Stimulated activated CD8-positive, alpha-beta memory T cell treated with anti-CD3 and anti-CD28 coated beads, Interleukin-4, amount 100 ng/mL, for 1 hour (primary cell): Measurements from ENCODE around the gene CRAT.

ENCODE experiments used
- DNase-seq, 2 donors: peaks; one replicate each; pipeline ENCODE4 v3.0.0-alpha.2; 2020; ENCODE audit warnings: low read depth in 2 of 2, low spot score in 1 of 2

Gene CRAT

DNA sequence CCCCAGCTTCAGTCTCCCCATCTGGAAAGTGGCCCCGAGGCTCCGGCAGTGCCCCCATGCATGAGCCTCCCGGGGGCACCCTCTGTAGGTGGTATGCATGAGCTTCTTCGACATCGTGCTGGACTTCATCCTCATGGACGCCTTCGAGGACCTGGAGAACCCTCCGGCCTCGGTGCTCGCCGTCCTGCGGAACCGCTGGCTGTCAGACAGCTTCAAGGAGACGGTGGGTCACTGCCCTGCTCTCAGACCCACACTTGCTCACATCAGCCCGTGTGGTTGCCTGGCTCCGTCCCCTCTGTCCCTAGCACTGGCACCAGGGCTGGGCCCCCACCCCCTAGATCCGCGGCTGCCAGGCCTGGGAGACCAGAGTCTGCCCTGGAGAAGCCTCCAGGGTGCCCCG, 42.5 kb downstream of the CRAT start:
- DNase-seq = no peak

DNA sequence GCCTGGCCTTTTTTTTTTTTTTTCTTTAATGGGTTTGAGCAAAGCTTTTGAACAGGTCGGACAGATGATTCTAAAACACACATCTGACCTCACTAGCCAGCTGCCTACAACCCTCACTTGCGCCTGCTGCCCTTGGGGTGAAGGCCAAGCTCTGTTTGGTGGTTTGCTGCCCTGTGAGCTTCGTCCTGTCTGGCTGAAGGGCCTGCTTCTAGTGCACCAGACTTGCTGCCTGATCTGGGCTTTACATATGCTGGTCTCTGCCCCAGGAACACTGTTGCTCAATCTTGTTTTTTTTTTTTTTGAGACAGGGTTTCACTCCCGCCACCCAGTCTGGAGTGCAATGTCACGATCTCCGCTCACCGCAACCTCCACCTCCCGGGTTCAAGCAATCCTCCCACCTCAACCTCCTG, 46.1 kb downstream of the CRAT start:
- no peak for DNase-seq

DNA sequence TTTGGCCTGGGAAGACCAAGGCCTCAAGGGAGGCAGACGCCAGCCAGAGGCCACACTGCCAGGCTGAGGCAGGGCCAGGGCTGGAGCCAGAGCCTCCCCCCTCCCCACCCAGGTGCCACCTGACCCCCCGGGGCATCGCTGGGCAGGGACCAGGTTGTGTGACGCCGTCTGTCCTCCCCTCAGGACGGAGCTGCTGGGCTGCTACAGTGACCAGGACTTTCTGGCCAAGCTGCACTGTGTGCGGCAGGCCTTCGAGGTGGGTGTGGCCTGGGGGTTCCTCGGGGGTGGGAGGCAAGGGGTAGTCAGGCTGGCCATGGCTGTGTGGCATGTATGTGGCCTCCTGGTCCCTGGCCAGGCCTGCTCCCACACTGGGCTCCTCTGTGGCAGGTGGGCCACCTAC, 47.5 kb downstream of the CRAT start:
- DNase-seq = no peak

DNA sequence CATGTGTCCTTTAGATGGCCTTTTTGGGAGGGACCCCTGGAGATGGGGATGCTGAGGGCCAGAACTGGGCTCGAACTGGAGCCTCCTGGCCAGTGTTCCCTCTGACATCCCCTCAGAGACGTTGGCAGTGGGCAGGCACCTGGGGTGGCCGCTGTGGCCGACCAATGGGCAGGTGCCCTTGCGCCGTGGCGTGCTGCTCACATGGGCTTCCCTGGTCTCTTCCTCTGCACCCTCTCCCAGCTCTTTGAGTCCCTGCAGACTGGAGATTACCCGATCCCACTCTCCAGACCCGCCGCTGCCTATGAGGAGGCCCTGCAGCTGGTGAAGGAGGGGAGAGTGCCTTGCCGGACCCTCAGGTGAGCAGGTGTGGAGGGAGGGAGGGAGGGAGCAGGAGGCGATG, 49.6 kb downstream of the CRAT start:
- DNase-seq = no peak

DNA sequence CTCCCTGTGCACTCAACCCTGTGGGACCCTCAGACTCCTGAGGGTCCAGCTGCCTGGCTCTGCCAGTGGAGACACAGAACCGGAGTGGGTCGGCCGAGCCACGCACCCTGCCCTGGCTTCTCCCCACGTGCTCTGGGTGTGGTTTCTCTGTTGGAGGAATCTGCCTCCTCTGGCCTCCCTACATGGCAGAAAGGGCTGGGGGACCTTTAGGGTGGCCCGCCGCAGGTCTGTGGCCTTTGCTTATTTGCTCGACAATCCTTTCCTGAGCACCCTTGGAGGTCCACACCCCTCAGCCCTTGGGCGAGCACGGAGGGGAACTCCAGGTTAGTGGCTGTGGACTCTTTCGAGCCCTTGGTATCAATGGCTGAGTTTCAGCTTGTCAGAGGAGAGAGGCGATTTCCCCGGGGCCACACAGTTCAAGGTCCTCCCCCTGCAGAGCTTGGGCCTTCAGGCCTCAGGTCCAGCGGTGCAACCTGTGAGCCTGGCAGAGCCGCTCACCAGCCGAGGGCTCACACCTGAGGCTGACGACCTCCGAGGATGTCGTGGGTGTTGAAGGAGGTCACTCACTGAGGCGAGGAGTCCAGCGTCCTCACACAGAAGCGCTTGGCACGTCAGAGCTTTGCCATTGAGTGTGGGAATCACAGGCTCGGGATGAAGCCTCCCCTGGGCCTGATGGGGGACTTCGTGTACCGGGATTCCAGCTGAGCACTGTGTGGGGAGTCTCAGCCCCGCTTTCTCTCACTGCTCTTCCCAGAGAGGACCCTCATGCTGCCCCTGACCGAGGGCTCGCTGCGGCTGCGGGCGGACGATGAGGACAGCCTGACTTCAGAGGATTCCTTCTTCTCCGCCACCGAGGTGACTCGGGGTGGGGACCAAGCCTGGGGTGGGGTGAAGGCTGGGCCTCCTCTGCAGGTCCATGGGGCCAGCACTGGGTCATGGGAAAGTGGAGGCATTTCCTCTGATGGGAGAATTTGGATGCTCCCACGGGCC, 50.5 kb downstream of the CRAT start:
- DNase-seq = no peak

DNA sequence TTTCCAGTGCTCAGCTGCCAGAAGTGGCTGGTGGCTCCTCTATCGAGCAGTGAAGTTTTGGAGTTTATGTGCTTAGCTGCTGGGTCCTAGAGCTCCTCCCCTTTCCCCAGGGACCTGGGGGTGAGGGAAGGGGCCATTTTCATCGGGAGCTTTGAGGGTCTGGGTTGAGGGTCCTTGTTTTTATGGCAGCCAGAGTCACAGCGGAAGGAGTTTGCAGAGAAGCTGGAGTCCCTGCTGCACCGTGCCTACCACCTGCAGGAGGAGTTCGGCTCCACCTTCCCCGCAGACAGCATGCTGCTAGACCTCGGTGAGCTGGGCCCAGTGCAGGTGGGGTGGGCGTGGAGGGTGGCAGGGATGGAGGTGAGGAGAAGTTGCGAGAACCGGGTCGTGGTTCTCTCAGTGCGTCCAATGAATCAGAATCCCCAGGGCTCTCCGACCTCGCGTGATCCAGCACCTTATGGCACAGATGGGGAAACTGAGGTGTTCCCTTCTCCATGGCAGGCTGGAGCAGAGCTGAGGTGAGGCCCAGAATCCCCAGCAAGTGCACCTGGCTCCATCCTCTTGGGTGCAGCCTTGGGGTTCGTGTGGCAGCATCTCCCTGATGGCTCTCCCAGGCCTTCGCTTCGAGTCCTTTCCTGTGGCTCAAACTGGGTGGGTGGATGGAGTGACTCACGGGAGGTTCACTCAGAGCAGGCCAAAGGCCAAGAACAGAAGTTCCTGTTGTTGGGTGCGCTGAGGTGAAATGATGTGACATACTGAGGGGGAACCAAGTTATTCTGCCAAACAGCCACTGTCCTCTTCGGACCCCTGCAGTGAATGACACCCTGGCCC, 51.4 kb downstream of the CRAT start:
- no peak for DNase-seq

DNA sequence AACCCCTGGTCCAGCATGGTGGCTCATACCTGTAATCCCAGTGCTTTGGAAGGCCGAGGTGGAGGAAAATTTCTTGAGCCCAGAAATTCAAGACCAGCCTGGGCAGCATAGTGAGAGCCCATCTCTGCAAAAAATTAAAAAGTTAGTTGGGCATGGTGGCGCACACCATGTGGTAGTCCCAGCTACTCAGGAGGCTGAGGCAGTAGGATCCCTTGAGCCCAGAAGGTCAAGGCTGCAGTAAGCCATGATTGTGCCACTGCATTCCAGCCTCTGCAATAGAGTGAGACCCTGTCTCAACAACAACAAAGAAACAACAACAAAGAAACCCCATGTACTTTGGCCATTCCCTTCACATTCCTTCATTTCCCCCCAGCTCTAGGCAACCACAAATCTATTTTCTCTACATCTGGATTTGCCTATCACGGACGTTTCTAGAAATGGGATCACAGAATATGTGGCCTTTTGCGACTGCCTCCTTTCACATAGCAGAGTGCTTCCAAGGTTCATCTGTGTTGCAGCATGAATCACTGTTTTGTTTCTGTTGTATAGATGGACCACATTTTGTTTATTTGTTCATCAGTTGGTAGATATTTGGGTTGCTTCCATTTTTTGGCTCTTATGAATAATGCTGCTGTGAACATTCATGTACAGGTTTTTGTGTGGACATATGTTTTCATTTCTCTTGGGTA, 56.3 kb downstream of the CRAT start:
- no peak for DNase-seq

DNA sequence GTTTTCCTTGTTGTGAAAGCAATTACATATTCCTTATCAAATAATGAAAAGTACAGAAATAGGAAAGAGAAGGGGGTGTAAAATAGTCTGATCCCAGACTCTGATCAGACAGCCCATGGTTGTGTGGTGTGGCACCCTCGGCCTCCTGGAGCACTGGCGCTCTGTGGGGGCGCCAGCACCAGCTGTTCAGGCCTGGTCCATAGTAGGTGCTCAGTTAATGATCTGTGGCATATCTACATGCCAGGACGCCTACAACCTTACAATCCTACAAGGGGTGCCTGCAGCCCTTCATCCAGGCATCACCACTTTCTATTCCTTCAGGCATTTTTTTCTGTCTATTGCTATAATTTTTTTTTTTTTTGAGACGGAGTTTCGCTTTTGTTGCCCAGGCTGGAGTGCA, 57.6 kb downstream of the CRAT start:
- no peak for DNase-seq

DNA sequence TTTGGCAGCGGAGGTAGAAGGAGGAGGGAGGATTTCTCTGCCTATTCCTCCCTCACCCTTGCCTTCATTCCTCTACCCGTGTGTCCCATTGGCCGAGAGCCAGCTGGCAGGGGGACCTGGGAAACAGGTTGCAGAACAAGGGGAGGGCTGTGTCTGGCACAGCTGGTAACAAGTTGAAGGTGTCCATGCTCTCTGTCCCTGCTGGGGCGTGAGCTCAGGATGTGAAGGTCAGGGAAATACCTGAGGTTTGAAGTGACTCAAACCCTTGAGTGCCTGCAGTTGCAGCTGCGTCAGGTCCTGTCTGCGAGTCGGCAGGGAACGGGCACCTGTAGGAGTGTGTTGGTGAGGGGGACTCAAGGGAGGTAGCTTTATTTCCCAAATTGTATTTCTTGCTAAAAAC, 58.0 kb downstream of the CRAT start:
- DNase-seq = no peak
